Transverse colon (tissue), 4 donors: ENCODE measurements around the gene PTPRN2. TPM values are rescaled to one million over a fixed set of nuclear protein-coding genes. Genes with fewer than 3 reads are reported as not detected.
"Not testable (repeated sequence)": the region's sequence is repeated elsewhere in the genome, so short reads cannot be mapped to it uniquely, and the experiment has no call there.

ENCODE experiments used
- DNase-seq: peaks from one replicate; pipeline ENCODE4 v3.0.0-alpha.2; 2019
- H3K27ac ChIP-seq, 4 donors: fragments of 200-600 bp; sonication (generic); 2 replicates each; pipeline ENCODE4 v1.5.1; 2016 to 2018; ENCODE audit warnings: inconsistent platforms in 4 of 4
- H3K27me3 ChIP-seq: fragments of 200-600 bp; sonication (generic); 2 replicates; pipeline ENCODE4 v1.5.1; 2017; ENCODE audit warnings: inconsistent platforms
- H3K36me3 ChIP-seq, 4 donors: fragments of 200-600 bp; sonication (generic); 2 replicates each; pipeline ENCODE4 v1.5.1; 2017 to 2019; ENCODE audit warnings: inconsistent platforms in 4 of 4
- H3K4me1 ChIP-seq, 4 donors: fragments of 200-600 bp; sonication (generic); 2 replicates each; pipeline ENCODE4 v1.5.1; 2017 to 2020; ENCODE audit warnings: inconsistent platforms in 4 of 4
- H3K4me3 ChIP-seq, 4 donors: fragments of 200-600 bp; sonication (generic); 1 replicate in 1 of 4; 2 replicates in 3 of 4; pipeline versions ENCODE4 v1.5.1 to v1.6.1; 2017 to 2019; ENCODE audit warnings: inconsistent platforms in 4 of 4
- H3K9me3 ChIP-seq, 2 donors: fragments of 200-600 bp; sonication (generic); 2 replicates each; pipeline ENCODE4 v1.5.1; 2017 to 2019; ENCODE audit warnings: inconsistent platforms in 2 of 2
- CTCF ChIP-seq, 5 experiments: fragments of 200-600 bp in 3 of 5; fragments of 450-650 bp in 2 of 5; sonication (generic) in 3 of 5; IDR thresholded peaks; 1 replicate in 2 of 5; 2 replicates in 3 of 5; pipeline ENCODE4 v1.5.1; 2016 to 2017; ENCODE audit warnings: antibody characterized with exemption in 5 of 5, inconsistent platforms in 3 of 5, mild to moderate bottlenecking in 2 of 5, moderate library complexity in 1 of 5
- EP300 ChIP-seq: sonication (generic); formaldehyde crosslinking; IDR thresholded peaks from one replicate; pipeline ENCODE4 v1.6.1; 2017; ENCODE audit warnings: antibody characterized with exemption, low read depth
- POLR2A ChIP-seq: fragments of 450-650 bp; IDR thresholded peaks from one replicate; pipeline ENCODE4 v1.6.1; 2016; ENCODE audit warnings: antibody characterized with exemption, mild to moderate bottlenecking, moderate library complexity
- POLR2AphosphoS5 ChIP-seq, 3 donors: sonication (generic); formaldehyde crosslinking; IDR thresholded peaks; one replicate each; pipeline ENCODE4 v1.6.1; 2016; ENCODE audit warnings: antibody characterized with exemption in 3 of 3
- WGBS, 2 donors: methylation state at CpG; one replicate each; pipeline ENCODE4 v1.1.5; 2018; ENCODE audit warnings: low coverage in 1 of 2; 5-methylcytosine and 5-hydroxymethylcytosine counted together
- in situ Hi-C, 4 donors: fragments of 200-750 bp; cut with MboI; loops; one replicate each; pipeline versions ENCODE4 v1.15.0 to v1.15.1; 2017; ENCODE audit warnings: low sequenced_read_pairs in 3 of 4, low pct_ligation_motif_present in 1 of 4, low pct_unique_long_range_greater_than_20kb in 1 of 4
- intact Hi-C: fragments of 100-400 bp; cut with DNase I; formaldehyde crosslinking; loops from one replicate; pipeline ENCODE4 v1.15.1; 2023; ENCODE audit warnings: low total_unique reads
- total RNA-seq, 4 donors: library from RNA; depleted of rRNA; stranded (reverse); fragments of >200 nt; gene quantifications; one replicate each; pipeline ENCODE4 v1.1.0, GENCODE V29; 2016

Gene PTPRN2
- total RNA-seq, 4 donors from 2014 or later, result 15.4 to 31.1 (median 21.8) TPM

- Histone ChIP-seq H3K36me3 (no peaks in the 10 kb centered on the region), H3K4me3 (no peak overlapping the region), H3K9me3 (no peaks in the 10 kb centered on the region), H3K4me1 (no peaks in the 10 kb centered on the region), H3K27me3 (no peaks in the 10 kb centered on the region), H3K27ac (no peak overlapping the region)
- 55 to 81% methylated on average over 2 to 13 of the region's 13 CpGs for WGBS, 2 donors
- no peak for TF ChIP-seq POLR2AphosphoS5 (IDR thresholded peaks at IDR 0.05)
- TF ChIP-seq POLR2A, result no peak
- no peak for TF ChIP-seq CTCF (IDR thresholded peaks at IDR 0.05)
- TF ChIP-seq EP300, result no peak
- intact Hi-C loops (no loop called here), in situ Hi-C loops (no loop called here)
- DNase-seq, result no peak
Observed at GRCh38 chr7:158419238-158419785, 168.3 kb downstream of the PTPRN2 start.

GRCh38 chr7:158418395-158418794 lies 169.2 kb downstream of the PTPRN2 start:
- DNase-seq, H3K27me3 ChIP-seq, H3K4me1 ChIP-seq, H3K27ac ChIP-seq, in situ Hi-C loops, H3K4me3 ChIP-seq, H3K9me3 ChIP-seq, intact Hi-C loops, H3K36me3 ChIP-seq: not testable (repeated sequence)
- 90 to 93% methylated on average over 11 to 14 of the region's 14 CpGs for WGBS, 2 donors

GRCh38 chr7:158416283-158416933 lies 171.2 kb downstream of the PTPRN2 start:
- DNase-seq, result no peak
- Histone ChIP-seq H3K27me3 (no peaks in the 10 kb centered on the region), H3K4me1 (no peaks in the 10 kb centered on the region), H3K4me3 (no peak overlapping the region), H3K27ac (no peak overlapping the region), H3K36me3 (no peaks in the 10 kb centered on the region), H3K9me3 (no peaks in the 10 kb centered on the region)
- TF ChIP-seq POLR2AphosphoS5 (IDR thresholded peaks at IDR 0.05) (no peak), EP300 (no peak), CTCF (IDR thresholded peaks at IDR 0.05) (no peak), POLR2A (no peak)
- intact Hi-C loops (no loop called here), in situ Hi-C loops (no loop called here)
- 79 to 82% methylated on average over 4 to 5 of the region's 5 CpGs for WGBS, 2 donors

- intact Hi-C loops, result no loop called here
- H3K4me1 ChIP-seq, result no peaks in the 10 kb centered on the region
- no peak for DNase-seq
- TF ChIP-seq POLR2AphosphoS5 (IDR thresholded peaks at IDR 0.05) (no peak), EP300 (no peak), POLR2A (no peak)
- no peaks in the 10 kb centered on the region for H3K36me3 ChIP-seq
- no peaks in the 10 kb centered on the region for H3K9me3 ChIP-seq
- H3K27me3 ChIP-seq, result no peaks in the 10 kb centered on the region
- no peak overlapping the region for H3K4me3 ChIP-seq
- in situ Hi-C loops, result no loop called here
- H3K27ac ChIP-seq, result no peak overlapping the region
- 95% methylated on average over 6 of the region's 6 CpGs; no CpG with 5 or more reads in 1 of the 2 donors for WGBS, 2 donors
Observed at GRCh38 chr7:158415316-158415715, 172.3 kb downstream of the PTPRN2 start.

GRCh38 chr7:158414486-158414961 lies 173.1 kb downstream of the PTPRN2 start:
- 81 to 83% methylated on average over 3 to 7 of the region's 16 CpGs for WGBS, 2 donors
- no peaks in the 10 kb centered on the region for H3K4me1 ChIP-seq
- no peak for TF ChIP-seq CTCF (IDR thresholded peaks at IDR 0.05)
- TF ChIP-seq POLR2AphosphoS5 (IDR thresholded peaks at IDR 0.05), result no peak
- TF ChIP-seq EP300, result no peak
- TF ChIP-seq POLR2A, result no peak
- H3K27me3 ChIP-seq, result no peaks in the 10 kb centered on the region
- no peak for DNase-seq
- no peak overlapping the region for H3K27ac ChIP-seq
- H3K36me3 ChIP-seq, result no peaks in the 10 kb centered on the region
- no peak overlapping the region for H3K4me3 ChIP-seq
- H3K9me3 ChIP-seq, result no peaks in the 10 kb centered on the region
- in situ Hi-C loops, result no loop called here
- intact Hi-C loops, result no loop called here
